ENCODE measurements around the gene CTDP1.

The CTDP1 gene

DNA sequence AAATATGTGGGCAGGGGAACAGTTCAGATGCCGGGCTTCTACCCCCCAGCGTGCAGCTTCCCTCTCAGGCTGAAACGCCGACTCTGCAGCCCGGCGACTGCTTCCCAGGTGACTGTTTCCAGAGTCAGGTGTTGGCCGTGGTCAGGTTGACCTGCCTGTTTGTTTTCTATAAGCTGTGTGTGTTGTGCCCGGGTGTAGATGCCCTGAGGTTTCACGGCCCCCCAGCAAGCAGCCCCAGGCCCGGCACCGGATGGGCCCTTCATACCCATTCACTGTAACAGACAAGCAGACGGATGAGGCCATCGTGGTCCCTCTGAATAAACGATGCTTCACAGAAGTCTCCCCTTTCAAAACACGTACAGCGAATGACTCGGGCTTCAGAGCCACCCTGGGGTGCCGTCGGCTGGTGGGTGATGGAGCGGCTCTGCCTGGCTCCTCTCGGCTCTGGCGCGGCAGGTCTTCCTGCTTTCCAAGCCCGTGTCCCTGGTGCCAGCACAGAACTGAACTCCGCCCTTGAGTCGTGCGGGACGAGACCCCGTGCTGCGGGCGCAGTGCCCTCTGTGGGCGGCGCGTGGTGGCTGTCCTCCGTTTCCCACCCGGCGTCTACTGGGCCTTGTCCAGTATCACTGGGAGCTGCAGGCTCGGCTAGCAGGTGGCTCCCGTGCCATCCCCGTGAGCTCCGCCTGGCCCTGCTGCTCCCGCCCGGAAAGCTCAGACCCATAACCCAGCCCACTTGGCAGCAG is 103.1 kb downstream of the CTDP1 start:
- no peak overlapping the region for H3K4me3 ChIP-seq (ENCODE audit: low read length)
- H2AFZ ChIP-seq (ENCODE audit: low read depth, low read length) = no peak overlapping the region
- H3K9me3 ChIP-seq (ENCODE audit: low read length) = peaks cover 5% of the 10 kb centered on the region
- H3K27me3 ChIP-seq (ENCODE audit: insufficient read depth, low read length) = peaks cover 37% of the 10 kb centered on the region
- H3K36me3 ChIP-seq (ENCODE audit: insufficient read depth, low read length) = no peaks in the 10 kb centered on the region
- no peaks in the 10 kb centered on the region for H3K4me1 ChIP-seq (ENCODE audit: insufficient read depth, low read length)

DNA sequence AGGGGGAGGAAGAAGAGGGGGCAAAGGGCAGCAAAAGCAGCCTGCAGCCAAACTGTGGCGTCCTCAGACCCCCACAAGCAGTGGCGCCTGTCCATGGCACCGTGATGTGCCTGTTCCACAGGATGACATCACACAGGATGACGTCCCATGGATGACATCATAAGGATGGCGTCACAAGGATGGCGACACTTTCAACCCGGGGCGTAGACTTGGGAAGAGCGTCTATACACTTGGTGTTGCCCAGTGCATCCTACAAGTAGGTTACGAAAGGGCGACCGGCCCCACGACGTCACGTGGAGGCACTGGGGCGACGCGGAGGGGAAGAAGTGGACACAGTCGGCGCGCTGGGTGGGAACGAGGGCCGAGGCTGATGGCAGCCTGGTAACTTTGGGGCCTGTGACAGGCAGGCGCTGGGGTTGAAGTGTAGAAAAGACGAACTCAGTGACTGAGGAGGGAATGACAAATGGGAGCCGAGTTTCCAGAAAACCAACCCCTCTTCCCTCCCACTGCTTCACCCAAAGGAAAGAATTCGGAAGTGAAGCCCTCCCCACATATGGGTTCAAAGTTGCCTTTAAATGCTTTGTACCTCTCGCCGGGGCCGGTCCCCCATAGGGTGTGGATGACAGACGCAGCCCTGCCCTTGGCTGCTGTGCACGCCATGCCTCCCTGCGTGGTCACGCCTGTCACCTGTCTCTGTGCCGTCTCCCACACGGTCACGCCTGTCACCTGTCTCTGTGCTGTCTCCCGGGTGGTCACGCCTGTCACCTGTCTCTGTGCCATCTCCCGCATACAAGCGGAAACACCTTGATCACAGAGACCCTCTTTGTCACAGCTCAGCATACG is 104.7 kb downstream of the CTDP1 start:
- peaks cover 9% of the 10 kb centered on the region for H3K9me3 ChIP-seq (ENCODE audit: low read length)
- H3K36me3 ChIP-seq (ENCODE audit: insufficient read depth, low read length) = no peaks in the 10 kb centered on the region
- H3K4me1 ChIP-seq (ENCODE audit: insufficient read depth, low read length) = no peaks in the 10 kb centered on the region
- peaks cover 48% of the 10 kb centered on the region for H3K27me3 ChIP-seq (ENCODE audit: insufficient read depth, low read length)
- H2AFZ ChIP-seq (ENCODE audit: low read depth, low read length) = no peak overlapping the region
- no peak overlapping the region for H3K4me3 ChIP-seq (ENCODE audit: low read length)

- no peaks in the 10 kb centered on the region for H3K36me3 ChIP-seq (ENCODE audit: insufficient read depth, low read length)
- H3K9me3 ChIP-seq (ENCODE audit: low read length) = peaks cover 9% of the 10 kb centered on the region
- peaks cover 56% of the 10 kb centered on the region for H3K27me3 ChIP-seq (ENCODE audit: insufficient read depth, low read length)
- no peaks in the 10 kb centered on the region for H3K4me1 ChIP-seq (ENCODE audit: insufficient read depth, low read length)
- no peak overlapping the region for H3K4me3 ChIP-seq (ENCODE audit: low read length)
- H2AFZ ChIP-seq (ENCODE audit: low read depth, low read length) = no peak overlapping the region
Measured at GRCh38 chr18:79784965-79785770, 105.6 kb downstream of the CTDP1 start.

GRCh38 chr18:79785831-79786230 is 106.2 kb downstream of the CTDP1 start:
- Histone ChIP-seq H3K4me1 (ENCODE audit: insufficient read depth, low read length) (peaks cover under 1% of the 10 kb centered on the region), H3K4me3 (ENCODE audit: low read length) (no peak overlapping the region), H3K27me3 (ENCODE audit: insufficient read depth, low read length) (peaks cover 61% of the 10 kb centered on the region), H2AFZ (ENCODE audit: low read depth, low read length) (no peak overlapping the region), H3K9me3 (ENCODE audit: low read length) (peaks cover 9% of the 10 kb centered on the region), H3K36me3 (ENCODE audit: insufficient read depth, low read length) (no peaks in the 10 kb centered on the region)

DNA sequence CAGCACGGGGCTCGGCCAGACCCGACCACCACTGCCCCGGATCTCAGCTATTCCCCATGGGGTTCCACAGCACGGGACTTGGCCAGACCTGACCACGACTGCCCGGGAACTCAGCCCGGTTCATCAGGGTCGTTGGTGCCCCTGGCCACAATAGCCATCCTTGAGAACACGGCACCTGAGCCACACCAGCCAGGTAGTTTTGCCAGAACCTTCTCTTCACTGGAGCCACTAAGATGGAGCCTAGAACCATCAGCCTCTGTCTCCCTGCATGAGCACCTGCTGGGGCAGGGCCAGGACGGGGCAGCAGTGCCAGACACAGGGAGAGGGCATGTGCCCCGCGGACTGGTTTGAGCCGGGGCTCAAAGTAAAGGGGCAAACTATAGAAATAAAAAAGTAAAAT is 106.7 kb downstream of the CTDP1 start:
- Histone ChIP-seq H2AFZ (ENCODE audit: low read depth, low read length) (no peak overlapping the region), H3K27me3 (ENCODE audit: insufficient read depth, low read length) (peaks cover 61% of the 10 kb centered on the region), H3K4me3 (ENCODE audit: low read length) (no peak overlapping the region), H3K9me3 (ENCODE audit: low read length) (peaks cover 9% of the 10 kb centered on the region), H3K4me1 (ENCODE audit: insufficient read depth, low read length) (peaks cover 5% of the 10 kb centered on the region), H3K36me3 (ENCODE audit: insufficient read depth, low read length) (no peaks in the 10 kb centered on the region)

DNA sequence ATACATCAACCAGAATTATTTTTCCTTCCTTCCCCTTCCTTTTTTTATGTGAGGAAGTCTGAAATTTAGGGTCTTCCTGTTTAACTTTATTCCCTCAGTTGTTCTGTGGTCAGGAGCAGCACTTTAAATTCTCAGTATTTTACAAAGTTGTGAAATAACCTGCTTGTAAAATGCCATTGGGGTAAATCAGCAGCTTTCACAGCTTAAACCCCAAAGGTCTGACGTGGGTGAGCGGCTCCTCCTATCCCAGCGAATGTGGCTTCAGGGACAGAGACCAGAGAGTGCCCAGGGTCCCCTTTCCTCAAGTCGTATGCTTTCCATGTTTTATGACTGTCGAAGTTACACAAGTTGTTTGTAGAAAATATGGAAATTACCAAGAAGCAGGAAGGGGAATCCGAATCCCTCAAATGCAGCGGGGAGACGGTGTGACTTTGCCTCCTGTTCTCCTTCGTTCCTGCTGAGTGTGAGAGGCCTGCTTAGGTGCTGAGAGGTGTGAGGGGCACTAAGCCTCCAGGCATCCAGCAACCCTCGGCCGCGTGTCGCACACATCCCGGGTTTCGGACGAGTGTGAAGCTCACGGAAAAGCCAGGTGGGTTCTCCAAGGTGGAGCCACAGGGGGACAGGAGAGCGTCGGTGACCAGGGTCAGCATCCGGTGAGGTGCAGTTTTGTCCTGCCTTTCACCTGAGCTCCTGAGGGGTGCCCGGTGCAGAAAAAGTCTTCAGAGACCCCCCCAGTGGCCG is 107.4 kb downstream of the CTDP1 start:
- Histone ChIP-seq H3K27me3 (ENCODE audit: insufficient read depth, low read length) (peaks cover 61% of the 10 kb centered on the region), H3K4me1 (ENCODE audit: insufficient read depth, low read length) (peaks cover 12% of the 10 kb centered on the region), H3K4me3 (ENCODE audit: low read length) (no peak overlapping the region), H2AFZ (ENCODE audit: low read depth, low read length) (no peak overlapping the region), H3K36me3 (ENCODE audit: insufficient read depth, low read length) (no peaks in the 10 kb centered on the region), H3K9me3 (ENCODE audit: low read length) (peaks cover 9% of the 10 kb centered on the region)

- Histone ChIP-seq H3K27me3 (ENCODE audit: insufficient read depth, low read length) (peaks cover 67% of the 10 kb centered on the region), H2AFZ (ENCODE audit: low read depth, low read length) (no peak overlapping the region), H3K9me3 (ENCODE audit: low read length) (peaks cover 9% of the 10 kb centered on the region), H3K36me3 (ENCODE audit: insufficient read depth, low read length) (no peaks in the 10 kb centered on the region), H3K4me3 (ENCODE audit: low read length) (no peak overlapping the region), H3K4me1 (ENCODE audit: insufficient read depth, low read length) (peaks cover 16% of the 10 kb centered on the region)
Measured at GRCh38 chr18:79787527-79787864, 107.9 kb downstream of the CTDP1 start.

DNA sequence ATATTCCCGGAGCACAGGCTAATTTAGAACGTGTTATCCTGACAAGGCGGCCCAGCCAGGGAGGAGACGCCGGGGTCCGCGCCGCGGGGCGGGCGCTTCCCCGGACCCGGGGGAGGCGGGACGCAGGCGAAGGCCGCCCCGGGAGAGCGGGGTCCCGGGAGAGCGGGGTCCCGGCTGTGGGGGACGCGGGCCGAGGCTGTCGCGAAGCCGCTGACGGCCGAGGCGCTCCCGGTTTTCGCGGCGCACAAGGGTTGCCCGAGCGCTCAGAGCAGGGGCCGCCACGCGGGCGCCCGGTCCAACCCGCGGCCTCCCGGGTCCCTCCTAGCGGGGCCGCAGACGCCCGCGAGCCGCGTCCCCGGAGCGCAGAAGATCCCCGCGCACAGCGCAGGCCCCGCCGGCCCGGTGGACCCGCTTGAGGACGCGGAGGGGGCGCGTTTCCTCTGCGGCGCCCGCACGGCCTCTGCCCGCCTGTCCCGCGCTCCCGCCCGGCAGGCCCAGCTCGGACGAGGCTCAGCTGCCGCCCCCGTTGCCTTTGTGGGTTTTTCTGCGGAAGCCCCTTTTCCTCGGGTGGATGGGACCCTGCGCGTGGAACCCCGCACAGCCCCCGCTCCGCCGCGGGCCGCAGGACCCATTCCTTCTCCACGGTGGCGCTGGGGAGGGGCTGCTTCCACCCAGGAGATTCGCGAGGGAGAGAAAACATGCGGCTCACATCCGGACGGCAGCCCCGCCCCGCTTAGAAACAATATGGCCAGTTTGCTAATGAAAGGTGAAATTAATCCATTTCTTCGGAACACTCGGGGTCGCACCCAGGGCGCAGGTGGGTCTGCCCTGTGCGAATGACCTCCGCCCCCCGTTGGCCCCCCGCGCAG is 108.5 kb downstream of the CTDP1 start:
- peaks cover 9% of the 10 kb centered on the region for H3K9me3 ChIP-seq (ENCODE audit: low read length)
- no peak overlapping the region for H2AFZ ChIP-seq (ENCODE audit: low read depth, low read length)
- peaks cover 16% of the 10 kb centered on the region for H3K4me1 ChIP-seq (ENCODE audit: insufficient read depth, low read length)
- no peaks in the 10 kb centered on the region for H3K36me3 ChIP-seq (ENCODE audit: insufficient read depth, low read length)
- peaks cover 73% of the 10 kb centered on the region for H3K27me3 ChIP-seq (ENCODE audit: insufficient read depth, low read length)
- H3K4me3 ChIP-seq (ENCODE audit: low read length) = no peak overlapping the region

- peaks cover 73% of the 10 kb centered on the region for H3K27me3 ChIP-seq (ENCODE audit: insufficient read depth, low read length)
- no peak overlapping the region for H3K4me3 ChIP-seq (ENCODE audit: low read length)
- peaks cover 9% of the 10 kb centered on the region for H3K9me3 ChIP-seq (ENCODE audit: low read length)
- H2AFZ ChIP-seq (ENCODE audit: low read depth, low read length) = no peak overlapping the region
- no peaks in the 10 kb centered on the region for H3K36me3 ChIP-seq (ENCODE audit: insufficient read depth, low read length)
- H3K4me1 ChIP-seq (ENCODE audit: insufficient read depth, low read length) = peaks cover 16% of the 10 kb centered on the region
Measured at GRCh38 chr18:79788734-79789085, 109.1 kb downstream of the CTDP1 start.

GRCh38 chr18:79789091-79789891 is 109.7 kb downstream of the CTDP1 start:
- H3K27me3 ChIP-seq (ENCODE audit: insufficient read depth, low read length) = peaks cover 67% of the 10 kb centered on the region

More at GRCh38 chr18:79789091-79789891, 109.7 kb downstream of the CTDP1 start:
- Histone ChIP-seq H3K36me3 (ENCODE audit: insufficient read depth, low read length) (no peaks in the 10 kb centered on the region), H3K9me3 (ENCODE audit: low read length) (peaks cover 9% of the 10 kb centered on the region), H3K4me1 (ENCODE audit: insufficient read depth, low read length) (peaks cover 16% of the 10 kb centered on the region), H3K4me3 (ENCODE audit: low read length) (no peak overlapping the region), H2AFZ (ENCODE audit: low read depth, low read length) (no peak overlapping the region)
